Measurements from ENCODE around the gene CCDC3. TPM values are rescaled to one million over a fixed set of nuclear protein-coding genes. Genes with fewer than 3 reads are reported as not detected.
"Not testable (repeated sequence)": the region's sequence is repeated elsewhere in the genome, so short reads cannot be mapped to it uniquely, and the experiment has no call there.

Gene CCDC3
- not detected for total RNA-seq

DNA sequence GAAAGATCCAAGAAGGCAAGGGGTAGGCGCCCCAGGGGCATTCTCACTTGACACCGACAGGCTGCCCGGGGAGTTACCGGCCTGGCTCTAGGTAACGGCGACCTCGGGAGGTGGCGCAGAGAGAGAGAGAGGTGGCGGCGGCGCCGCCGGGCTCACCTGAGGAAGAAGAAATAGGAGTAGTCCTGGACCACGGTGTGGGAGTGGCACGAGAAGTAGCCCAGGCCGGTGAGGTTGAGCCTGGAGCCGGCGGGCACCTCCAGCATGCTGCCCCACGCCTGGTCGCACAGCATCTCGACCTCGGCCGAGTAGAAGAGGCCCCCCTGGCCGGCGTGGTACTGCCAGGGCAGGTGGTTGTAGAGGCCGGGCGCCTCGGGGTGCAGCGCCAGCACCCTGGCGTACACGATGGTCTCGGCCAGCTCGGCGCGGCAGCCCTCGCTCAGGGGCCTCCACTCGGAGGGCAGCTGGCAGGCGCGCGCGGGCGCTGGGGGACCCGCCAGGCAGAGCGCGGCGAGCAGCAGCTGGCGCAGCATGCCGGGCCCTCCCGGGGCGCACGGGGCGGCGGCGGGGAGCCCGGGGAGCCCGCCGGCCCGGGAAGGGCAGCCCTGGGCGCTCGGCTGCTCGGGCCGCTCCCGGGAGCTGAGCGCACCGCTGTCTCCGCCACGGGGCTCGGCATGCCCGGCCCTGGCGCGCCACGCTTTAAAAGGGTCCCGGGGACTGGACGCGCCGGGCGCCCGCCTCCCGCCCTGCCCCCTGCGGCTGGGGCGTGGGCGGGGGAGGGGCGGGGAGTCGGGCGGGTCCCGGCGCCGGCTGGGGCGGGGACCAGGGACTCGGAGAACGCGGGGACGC, at the start of gene CCDC3:
Gene CCDC3 (minus strand): TSS at position 673 of the 846 bp plus-strand sequence. CDS start 143 bp downstream, at position 530.
- DNase-seq = no peak

DNA sequence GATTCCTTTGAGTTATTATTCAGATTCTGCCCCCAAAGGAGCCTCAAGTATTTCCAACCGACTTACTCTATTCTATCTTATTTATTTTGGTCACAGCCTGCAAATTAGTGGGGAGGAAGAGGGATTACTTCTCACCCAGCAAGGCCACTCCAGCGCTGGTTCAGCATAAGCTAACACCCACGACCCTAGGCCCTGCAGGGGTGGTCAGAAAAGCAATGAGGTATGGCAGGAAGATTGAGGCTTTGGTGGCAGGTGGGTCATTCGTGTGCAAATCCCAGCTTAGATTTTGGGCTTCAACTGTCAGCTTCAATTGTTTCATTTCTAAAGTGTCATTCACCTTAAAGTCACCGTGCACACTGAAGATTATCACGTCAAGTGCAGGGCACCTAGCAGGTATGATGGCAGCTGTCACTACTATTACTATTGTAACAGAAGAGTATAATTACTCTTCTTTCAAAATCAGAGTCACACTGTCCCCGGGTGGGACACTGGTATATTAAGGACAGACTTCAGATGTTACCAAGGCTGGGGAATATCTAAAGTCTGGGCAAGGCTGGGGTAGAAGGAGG, 49.7 kb upstream of the CCDC3 start:
- no peak for DNase-seq

DNA sequence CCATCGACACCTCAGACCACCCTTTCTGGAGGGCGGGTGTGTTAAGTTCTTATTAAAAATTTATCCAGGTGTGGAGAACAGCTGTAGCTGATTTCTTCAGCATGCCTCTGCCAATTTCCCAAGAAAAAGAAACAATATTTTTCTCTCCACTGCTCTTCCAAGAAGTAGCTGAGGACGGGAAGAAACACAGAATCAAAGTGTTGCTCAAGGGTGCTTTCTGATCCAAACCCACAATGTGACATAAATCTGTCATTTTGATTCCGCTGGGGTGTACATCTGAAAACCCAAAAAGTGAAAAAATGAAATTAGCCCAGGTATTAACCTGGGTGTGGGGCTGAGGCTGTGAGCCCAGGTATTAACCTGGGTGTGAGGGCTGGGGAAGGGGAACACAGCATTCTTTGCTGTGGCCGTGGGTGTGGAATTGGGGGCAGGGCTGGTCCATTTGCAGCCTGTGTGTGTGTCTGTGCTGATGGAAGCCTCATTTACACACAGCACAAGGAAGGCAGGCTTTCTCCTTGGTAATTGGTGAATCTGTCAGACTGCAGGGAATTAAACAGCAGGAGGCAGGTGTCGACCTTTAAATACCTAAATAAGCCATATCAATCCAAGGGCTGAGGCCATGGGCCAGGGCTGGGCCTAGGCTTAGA, 48.4 kb upstream of the CCDC3 start:
- no peak for DNase-seq

DNA sequence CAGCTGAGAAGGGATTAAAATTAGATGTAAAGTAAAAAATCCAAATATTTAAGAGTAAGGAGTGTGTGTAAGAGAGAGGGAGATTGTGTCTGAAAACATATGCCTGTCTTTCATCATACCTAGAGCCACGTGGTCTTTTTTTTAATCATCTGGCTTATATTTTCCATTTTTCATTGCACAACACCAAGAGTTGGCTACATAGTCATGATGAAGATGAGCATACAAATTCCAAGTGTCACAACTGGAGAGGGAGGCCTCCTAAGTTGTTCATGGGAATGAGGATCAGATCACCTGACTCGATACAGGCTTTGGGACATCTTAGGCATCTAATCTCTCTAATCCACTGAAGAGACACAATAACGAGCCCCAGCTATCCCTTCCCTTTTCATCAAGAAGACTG, 47.2 kb upstream of the CCDC3 start:
- DNase-seq = no peak

DNA sequence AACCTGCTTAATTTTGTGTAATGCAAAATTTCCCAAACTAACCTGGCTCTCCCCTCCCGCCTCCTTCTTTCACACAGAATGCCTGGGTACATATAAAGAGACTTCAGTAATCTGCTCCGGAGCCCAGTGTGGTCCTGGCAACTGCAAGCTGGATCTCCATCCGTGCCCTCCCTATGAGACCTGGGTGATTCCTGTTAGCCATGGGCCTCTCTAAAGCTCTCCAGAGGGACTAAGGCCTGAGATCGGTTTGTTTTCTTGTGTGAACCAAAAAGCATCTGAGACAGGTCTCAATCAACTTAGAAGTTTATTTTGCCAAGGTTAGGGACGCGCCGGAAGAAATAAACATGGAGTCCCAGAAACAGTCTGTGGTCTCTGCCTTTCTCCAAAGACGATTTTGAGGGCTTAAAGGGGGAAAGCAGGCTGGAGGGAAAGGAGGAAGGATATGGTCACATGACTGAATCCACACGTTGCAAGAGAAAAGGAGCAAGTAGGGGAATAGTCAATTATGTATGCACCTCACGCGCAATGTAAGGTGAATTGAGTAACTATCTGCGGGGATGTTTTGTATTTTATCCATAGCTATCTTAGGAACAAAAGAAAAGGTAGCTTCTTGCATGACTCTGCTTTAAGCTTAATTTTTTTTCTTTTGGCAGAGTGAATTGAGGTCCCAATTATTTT, 46.2 kb upstream of the CCDC3 start:
- DNase-seq = no peak

DNA sequence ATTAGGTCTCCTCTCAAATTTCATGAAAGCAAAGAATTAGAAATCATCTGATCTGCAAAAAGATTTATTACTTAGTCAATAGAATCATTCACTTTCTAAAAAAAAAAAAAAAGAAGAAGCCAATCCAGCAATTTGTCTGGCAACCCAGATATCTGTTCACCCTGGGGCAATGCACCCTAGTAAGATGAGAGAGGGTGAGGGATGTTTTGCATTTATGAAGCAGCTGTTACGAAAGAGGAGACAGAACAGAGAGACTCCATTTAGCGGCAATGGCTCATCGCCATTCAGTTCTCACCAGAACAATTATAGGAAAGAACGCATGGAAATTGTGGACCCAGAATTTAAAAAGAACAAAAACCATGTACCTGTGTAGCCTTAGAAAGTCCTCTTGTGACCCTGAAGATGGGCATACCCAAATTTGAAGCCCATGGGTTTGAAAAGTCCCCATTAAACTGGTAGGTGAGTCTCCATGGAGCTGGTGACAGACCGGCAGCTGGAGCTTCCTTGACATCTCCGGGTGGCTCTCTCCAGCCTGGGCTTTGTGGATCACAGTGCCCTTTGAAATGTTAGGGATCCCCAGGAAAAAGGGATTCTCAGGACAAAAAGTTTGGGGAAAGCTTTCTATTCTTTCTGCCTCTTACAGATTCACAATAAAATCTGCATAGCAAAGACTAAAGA, 45.5 kb upstream of the CCDC3 start:
- no peak for DNase-seq

DNA sequence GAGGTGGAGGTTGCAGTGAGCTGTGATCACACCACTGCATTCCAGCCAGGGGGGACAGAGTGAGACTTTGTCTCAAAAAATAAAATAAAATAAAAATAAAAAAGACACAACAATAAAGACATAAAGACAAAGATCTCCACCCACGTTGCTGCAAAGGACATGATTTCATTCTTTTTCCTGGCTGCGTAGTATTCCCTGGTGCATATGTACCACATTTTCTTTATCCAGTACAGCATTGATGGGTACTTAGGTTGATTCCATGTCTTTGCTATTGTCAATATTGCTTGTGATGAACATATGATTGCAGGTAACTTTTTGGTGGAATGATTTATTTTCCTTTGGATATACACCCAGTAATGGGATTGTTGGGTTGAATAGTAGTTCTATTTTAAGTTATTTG, 42.0 kb upstream of the CCDC3 start:
- no peak for DNase-seq

DNA sequence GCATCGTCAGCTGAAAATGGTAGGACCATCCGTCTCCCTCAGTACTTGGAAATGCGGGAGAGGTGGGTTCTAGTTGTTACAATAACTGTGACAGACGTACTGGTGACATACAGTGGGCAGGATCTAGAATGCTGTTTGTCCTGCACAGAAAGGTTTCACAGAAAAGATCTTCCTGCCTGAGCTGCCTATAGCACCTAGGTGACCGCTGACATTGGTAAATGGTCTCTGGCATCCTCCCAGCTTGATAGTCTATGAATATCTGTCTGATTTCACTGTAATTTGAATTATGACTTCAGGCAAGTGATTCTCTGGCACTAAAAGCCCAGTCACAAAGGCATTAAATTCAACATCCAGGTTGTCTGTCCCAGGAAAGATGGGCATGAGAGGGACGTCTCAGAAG, 38.2 kb upstream of the CCDC3 start:
- no peak for DNase-seq

DNA sequence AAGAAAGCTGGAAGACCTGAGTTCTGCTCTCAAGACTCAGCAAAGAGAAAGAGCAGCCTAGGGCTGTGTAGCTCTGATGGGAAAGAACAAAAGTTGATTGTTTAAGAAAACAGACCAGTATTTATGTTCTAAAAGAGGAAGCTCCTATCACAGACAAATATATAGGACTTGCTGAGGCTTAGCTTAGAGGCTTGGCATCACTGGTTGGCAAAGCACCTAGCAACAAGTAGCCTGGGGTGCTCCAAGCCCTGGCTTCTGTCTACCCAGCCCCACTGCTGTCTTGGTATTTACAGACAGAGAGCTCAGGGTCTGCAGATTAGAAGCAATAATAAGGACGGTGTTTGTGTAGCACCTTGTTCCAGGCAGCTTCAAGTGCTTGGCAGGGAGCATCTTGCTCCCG, 36.9 kb upstream of the CCDC3 start:
- DNase-seq = no peak

DNA sequence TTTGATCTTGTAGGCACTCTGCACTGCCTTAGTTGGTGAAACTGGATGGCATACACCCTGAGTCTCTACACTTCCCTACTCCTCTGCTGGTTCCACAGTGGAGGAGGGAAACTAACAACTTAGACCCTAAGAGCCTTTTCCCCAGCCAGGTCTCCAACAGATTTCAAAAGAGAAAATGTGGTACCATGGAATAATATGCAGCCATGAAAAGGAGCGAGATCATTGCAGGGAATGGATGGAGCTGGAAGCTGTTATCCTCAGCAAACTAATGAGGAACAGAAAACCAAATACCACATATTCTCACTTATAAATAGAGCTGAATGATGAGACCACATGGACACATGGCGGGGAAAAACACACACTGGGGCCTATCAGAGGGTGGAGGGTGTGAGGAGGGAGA, 36.3 kb upstream of the CCDC3 start:
- no peak for DNase-seq

DNA sequence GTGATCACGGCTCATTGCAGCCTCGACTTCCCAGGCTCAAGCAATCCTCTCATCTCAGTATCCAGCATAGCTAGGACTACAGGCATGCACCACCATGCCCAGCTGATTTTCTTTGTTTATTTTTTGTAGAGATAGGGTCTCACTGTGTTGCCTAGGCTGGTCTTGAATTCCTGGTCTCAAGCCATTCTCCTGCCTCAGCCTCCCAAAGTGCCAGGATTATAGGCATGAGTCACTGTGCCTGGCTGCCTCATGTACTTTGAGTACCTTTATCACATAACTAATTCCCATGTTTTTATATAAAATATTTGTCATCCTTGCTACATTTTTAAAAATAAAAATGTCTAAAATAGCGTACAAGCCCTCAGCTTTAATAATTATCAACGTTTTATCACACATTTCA, 35.3 kb upstream of the CCDC3 start:
- DNase-seq = no peak

DNA sequence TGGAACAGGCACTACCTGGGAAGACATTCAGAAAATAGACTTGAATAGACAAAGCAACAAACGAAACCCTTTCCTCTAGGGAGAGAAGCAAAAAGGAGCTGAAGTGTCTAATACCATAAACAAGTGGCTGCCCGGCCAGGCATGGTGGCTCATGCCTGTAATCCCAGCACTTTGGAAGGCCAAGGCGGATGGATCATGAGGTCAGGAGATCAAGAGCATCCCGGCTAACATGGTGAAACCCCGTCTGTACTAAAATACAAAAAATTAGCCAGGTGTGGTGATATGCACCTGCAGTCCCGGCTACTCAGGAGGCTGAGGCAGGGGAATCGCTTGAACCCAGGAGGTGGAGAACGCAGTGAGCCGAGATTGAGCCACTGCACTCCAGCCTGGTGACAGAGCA, 34.2 kb upstream of the CCDC3 start:
- DNase-seq = not testable (repeated sequence)

DNA sequence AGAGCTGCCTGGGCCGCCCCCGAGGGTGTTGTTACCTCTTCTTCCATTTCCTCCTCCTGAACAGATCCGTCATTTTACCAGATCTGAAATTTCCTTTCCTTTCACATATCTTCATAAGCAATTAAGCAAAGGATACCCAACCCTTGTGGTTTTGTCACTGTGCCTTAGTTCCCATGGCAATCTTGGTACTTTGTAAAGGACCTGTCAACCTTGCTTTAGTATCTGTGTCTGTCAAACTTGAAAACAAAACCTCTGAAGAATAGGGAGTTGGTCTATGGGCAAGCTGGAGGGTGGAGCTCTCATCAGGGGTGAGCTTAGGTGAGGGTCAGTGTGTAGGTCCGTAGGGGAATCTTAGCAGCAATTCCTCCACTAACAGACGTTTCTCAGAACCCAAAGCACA, 25.4 kb upstream of the CCDC3 start:
- no peak for DNase-seq

DNA sequence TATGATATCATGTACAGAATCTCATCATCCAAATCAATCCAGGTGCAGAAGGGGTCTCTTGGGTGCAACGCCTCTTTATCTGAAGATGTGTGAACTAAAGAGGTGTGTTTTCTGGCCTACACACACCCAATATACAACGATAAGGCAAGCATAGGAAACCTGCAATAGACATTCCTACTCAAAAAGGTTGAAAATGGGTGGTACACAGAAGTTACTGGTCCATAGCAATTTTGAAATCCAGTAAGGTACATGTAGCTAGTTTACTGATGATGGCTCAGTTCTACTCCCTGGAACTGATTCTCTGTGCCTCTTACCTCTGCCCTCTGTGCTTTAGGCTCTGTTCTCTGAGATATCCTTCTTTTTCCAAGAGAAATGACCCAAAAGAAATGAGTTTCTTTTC, 22.2 kb upstream of the CCDC3 start:
- no peak for DNase-seq

DNA sequence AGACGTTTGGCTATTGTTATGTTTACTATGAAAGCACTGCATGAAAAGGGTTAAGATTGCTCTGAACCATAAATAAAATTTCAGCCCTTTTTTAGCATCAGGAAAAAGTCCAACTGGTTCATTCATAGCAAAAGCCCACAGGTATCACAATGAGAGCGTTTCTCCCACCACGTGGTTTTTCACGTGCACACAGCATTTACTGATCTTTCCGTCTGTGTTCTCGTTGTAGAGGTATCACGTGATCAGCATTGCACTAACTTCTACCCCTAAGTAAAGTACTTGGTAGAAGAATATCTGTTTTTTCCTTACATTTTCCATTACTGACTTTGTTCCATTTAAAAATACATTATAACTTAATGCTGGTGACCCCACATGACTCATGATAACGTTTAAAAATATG, 17.8 kb upstream of the CCDC3 start:
- no peak for DNase-seq

DNA sequence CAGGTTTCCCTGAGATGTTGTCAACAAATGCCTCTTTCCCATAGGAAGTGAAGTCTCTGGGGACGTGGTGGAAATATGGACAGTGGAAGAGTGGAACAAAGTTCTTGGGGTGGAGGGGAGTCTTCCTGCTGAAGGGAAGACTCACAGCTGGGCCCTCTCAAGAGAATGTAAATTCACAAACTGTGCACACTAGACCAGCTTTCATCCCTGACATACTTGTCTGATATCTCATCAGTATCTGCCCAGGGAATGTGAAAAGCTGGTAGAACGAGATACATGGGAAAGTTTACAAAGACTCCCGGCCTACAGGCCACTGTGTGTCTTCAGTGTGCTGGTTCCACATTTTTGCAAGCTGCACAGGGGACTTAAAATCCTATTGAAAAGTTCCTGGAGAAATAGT, 16.7 kb upstream of the CCDC3 start:
- DNase-seq = no peak

DNA sequence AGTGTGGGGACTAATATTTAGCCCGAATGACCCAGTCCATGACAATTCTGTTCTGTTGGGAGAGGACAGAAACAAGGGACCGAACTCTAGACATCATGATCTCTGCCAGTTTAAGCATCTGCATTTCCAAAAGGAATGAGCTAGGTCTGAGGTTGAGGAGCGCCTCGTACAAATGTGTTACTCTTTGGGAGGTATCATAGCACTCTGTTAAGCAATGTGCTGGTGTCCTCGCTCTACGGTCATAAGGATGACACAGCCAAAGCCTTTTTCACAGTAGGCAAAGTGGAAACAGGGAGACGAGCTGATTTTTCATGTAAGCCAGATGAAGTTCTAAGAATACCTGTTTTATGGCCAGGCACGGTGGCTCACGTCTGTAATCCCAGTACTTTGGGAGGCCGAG, 15.4 kb upstream of the CCDC3 start:
- DNase-seq = no peak

DNA sequence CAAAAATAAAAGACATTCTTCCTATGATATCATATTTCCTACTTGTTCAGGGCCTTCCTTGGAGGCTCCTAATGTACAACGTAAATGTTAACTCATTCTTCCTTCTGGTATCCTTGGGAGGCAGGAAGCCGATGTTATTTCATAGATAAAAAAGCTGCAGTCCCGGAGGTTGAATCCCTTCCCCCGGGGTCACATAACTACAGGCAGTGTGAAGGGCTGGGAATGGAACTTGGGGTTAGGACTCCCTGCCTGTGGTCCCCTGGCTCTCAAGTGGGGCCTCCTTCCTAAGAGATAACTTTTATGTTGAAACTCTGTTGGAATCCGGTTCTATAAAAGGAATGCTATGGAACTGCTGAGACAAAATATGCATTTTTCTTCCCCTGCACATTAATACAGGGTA, 14.9 kb upstream of the CCDC3 start:
- no peak for DNase-seq

DNA sequence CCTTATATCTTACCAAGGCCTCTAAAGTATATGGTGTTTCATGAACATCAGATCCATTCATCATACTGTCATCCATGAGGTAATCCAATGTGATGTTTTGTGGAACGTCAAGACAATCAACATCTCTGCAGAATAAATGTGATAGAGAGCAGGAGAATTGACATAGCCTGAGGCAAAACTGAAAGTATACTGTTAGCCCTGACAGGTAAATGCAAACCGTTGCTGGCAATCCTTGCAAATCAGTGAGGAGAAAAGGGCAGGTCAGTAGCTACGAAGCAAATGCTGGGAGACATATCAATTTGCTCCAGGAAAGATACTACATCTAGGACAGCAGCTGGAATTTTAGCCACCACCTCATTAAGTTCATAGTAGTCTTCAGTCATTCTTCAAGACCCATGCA, 4.5 kb upstream of the CCDC3 start:
- no peak for DNase-seq

DNA sequence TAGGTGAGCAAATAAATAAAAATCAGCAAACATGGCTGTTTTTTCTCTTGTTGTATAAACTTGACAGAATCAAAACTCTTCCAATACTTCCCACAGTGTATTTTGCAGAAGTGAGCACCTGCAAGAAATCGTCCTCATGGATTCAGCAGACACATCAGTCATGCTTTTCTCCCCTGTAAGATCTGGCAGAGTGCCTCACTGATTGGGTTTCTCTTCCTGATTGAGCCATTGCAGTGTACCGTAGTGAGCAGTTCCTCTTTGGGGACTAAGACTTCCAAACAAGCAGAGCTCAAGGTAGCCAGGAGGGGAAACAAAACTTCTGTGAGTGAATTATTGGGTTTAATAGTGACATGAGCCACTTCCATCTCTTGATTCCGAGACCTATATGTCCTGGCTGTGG, 2.2 kb upstream of the CCDC3 start:
- DNase-seq = no peak

DNA sequence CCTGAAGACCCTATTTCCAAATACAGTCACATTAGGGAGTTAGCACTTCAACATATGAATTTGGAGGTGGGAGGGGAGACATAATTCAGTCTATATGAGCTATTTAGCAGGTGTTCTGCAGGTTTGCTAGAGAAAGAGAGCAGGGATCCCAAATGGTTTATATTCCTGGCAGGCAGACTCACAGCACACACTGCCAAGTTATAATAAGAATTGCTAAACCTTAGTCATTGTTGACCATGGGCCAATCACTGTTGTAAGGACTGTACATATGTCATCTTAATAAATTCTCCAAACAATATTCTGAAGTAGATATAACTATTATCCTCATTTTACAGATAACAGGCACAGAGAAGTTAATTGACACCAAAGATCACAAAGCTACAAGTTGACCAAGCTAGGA, 1.5 kb upstream of the CCDC3 start:
- no peak for DNase-seq

DNA sequence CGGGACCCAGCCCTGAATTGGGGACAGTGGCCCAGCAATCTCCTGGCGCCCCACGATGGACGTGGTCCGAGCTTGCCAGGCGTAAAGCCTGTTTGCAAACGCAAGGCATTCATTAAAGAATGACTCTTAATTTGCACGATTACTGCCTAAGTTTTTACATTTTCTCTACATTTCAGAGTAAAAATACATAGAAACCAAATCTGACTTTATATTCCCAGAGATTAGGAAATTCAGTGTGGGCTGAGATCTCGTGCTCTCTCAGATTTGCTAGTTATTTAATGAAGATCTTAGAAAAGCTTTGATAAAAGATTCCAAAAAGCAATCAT, 337 bp upstream of the CCDC3 start:
- no peak for DNase-seq

DNA sequence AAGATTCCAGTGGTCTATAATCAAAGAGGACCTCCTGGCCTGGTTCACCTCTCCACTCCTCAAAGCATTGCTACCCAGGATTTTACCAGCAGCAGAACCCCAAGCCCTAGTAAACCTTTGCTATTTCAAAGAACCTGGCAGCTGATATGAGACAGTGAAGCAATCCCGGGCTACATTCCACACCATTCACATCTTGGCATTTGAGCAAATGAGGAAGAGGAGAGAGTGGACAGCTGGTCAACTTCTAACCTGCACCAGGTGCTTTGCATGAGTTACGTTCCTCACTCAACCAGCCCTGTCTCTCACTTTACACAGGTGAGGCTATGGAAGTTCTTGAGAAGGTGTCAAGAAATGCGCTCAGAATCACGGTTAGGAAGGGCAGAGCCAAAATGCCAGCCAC, 1.1 kb downstream of the CCDC3 start:
- no peak for DNase-seq

All from effector CD4-positive, alpha-beta T cell (primary cell).